Measurements from ENCODE around the gene NBPF3.
"Not testable (repeated sequence)": the region's sequence is repeated elsewhere in the genome, so short reads cannot be mapped to it uniquely, and the experiment has no call there.

GRCh38 chr1:21409897-21410296, 30.0 kb upstream of the NBPF3 start:
- not testable (repeated sequence) for TF ChIP-seq POLR2AphosphoS5, CTCF (IDR thresholded peaks at IDR 0.05)
